ENCODE data around the gene GSDMA. TPM values are rescaled to one million over a fixed set of nuclear protein-coding genes. Genes with fewer than 3 reads are reported as not detected.

Gene GSDMA
- total and polyA plus RNA-seq, 12 donors: 0.06 to 1.3 (median 0.42) TPM; not detected in 6

DNA sequence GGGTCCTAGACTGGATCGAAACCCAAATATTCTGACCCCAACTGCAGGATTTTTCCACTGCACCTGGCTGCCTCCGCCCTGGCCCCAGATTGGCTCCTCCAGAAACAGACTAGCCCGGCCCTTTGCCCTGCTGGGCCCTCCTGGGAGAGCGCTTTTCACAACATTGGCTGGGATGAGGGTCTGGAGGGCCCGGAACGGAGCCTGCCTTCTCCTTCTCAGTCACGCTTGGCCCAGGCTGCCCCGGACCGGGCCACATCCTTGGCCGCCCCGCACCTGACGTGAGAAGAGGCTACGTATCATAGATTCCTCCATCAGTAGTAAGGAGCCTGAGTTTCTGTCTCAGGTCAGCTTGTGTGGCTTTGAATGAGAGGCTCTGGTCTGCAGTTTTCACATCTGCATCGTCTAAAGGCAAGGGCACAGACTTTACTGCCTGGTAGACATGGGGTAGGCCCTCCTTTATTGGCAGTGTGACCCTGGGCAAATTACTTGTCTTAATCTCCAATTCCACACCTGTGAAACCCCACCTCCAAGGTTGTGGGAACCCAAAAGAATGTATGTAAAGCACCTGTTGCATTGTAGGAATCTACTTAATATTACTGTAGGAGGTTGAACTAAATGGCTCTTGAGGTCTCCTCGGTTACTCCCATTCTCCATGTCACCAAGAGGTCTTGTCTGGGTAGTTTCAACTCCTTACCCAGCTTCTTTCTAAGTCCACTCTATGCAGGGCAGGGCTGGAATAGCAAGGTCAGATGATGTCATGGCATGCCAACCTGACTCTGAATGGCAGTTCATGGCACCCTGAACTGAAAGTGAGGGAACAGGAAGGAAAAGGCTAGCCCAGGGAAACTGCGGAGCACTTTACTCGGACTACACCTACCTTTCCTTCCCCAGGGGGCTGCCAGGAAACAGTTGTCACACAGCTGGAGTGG lies 34.6 kb upstream of the GSDMA start:
- H3K27me3 ChIP-seq: no peaks in the 10 kb centered on the region
- TF ChIP-seq, protein P1, sequence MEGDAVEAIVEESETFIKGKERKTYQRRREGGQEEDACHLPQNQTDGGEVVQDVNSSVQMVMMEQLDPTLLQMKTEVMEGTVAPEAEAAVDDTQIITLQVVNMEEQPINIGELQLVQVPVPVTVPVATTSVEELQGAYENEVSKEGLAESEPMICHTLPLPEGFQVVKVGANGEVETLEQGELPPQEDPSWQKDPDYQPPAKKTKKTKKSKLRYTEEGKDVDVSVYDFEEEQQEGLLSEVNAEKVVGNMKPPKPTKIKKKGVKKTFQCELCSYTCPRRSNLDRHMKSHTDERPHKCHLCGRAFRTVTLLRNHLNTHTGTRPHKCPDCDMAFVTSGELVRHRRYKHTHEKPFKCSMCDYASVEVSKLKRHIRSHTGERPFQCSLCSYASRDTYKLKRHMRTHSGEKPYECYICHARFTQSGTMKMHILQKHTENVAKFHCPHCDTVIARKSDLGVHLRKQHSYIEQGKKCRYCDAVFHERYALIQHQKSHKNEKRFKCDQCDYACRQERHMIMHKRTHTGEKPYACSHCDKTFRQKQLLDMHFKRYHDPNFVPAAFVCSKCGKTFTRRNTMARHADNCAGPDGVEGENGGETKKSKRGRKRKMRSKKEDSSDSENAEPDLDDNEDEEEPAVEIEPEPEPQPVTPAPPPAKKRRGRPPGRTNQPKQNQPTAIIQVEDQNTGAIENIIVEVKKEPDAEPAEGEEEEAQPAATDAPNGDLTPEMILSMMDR (IDR thresholded peaks at IDR 0.05): no peak
- H3K9me3 ChIP-seq: no peaks in the 10 kb centered on the region
- WGBS, 2 donors: 17 to 19% methylated on average over 17 of the region's 17 CpGs
- peaks cover 6 to 63% (median 54%) of the 10 kb centered on the region in 9 donors for H3K4me1 ChIP-seq
- peak overlapping the region; percentile 85 to 98 (median 92) for H3K27ac ChIP-seq
- H3K36me3 ChIP-seq: peaks cover 0 to 11% (median 9%) of the 10 kb centered on the region in 9 donors
- DNase-seq (peak; percentile 56 to 62), ATAC-seq (peak; percentile 27 to 74 (median 53))
- peak overlapping the region; percentile 50 to 85 (median 72) for H3K4me3 ChIP-seq
- intact Hi-C loops (cut with DNase I): loop anchor here in 5 of 10 donors (2.0 kb wide), 2 partner anchors 25 to 53 kb away; partner anchors contain the start of gene PSMD3 (in 2 of the 5)

DNA sequence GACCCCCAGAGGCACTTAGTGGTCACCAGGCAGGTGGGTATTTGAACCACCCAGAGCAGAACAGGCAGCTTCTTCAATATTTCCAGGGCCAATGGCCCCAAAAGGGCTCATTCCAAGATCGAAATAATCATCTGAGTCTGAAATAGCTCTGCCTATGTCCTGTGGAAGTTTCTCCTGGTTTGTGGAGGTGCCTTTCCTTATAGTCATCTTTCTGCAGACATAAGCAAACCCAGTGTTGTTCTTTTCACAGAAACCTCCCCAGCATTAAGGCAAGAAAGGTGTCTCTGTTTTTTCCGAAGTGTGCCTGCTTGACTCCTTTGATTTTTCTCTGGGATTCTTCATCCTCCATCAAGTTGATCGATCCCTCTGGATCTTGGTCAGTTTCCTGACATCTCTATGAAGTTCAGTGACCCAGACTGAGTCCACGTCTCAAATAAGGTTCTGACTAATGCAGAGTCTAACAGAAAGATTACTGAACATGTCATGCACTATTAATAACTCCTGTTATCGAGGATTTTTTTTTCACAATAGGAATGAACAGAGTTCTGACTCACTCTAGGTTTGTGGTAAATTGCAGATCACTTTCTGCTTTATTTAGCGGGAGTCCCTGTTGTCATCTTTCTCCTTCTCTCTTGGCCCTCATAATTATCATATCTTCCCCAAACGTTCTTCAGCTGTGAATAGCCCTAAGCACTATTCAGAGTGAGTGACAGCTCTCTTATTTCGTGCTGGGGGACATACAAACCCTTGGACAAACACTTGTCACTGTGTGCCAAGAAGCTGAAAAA lies 33.8 kb upstream of the GSDMA start:
- H3K4me3 ChIP-seq: peak overlapping the region; percentile 50 to 85 (median 72)
- 20 to 26% methylated on average over 8 of the region's 8 CpGs for WGBS, 2 donors
- intact Hi-C loops (cut with DNase I): loop anchor here in 2 of 10 donors (1.0 to 2.0 kb wide), 2 partner anchors 24 to 51 kb away; partner anchors contain the start of gene PSMD3 (in 1 of the 2)
- H3K9me3 ChIP-seq: no peaks in the 10 kb centered on the region
- ATAC-seq (peak; percentile 4 to 63 (median 57)), DNase-seq (no peak)
- H3K4me1 ChIP-seq: peaks cover 6 to 65% (median 55%) of the 10 kb centered on the region in 9 donors
- peaks cover 0 to 2% (median under 1%) of the 10 kb centered on the region in 9 donors for H3K36me3 ChIP-seq
- peak overlapping the region; percentile 85 to 98 (median 92) for H3K27ac ChIP-seq
- TF ChIP-seq, protein P1 (IDR thresholded peaks at IDR 0.05): no peak
- H3K27me3 ChIP-seq: no peaks in the 10 kb centered on the region

DNA sequence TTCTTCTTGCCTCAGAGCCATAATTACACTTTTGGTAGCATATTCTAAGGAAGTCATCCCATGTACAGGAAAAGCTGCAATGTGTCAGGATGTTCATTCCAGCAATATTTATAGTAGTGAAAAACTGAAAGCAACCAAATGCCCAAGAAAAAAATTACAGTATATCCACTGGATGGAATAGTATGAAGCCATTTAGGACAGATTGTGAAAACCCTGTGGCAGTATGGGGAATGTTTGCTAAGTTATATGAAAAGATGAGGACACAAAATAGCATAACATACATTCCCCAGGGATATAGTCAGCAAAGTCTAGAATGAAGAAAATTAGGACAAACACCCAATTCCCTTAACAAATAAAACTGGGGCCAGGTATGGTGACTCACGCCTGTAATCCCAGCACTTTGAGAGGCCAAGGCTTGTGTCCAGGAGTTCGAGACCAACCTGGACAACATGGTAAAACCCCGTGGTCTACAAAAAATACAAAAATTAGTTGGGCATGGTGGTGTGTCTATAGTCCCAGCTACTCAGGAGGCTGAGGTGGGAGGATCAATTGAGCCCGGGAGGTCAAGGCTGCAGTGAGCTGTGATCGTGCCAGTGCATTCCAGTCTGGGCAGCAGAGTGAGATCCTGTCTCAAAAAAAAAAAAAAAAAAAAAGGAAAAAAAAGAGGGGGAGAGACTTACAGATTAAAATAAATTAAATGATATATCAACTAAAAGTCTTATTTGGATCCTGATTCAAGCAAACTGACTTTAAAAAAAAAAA lies 33.0 kb upstream of the GSDMA start:
- TF ChIP-seq, protein P1 (IDR thresholded peaks at IDR 0.05): no peak
- H3K36me3 ChIP-seq: no peaks in the 10 kb centered on the region
- intact Hi-C loops (cut with DNase I): loop anchor here in 2 of 10 donors (1.0 to 2.0 kb wide), 2 partner anchors 23 to 50 kb away; partner anchors contain the start of gene PSMD3 (in 1 of the 2)
- peak overlapping the region; percentile 85 to 98 (median 92) for H3K27ac ChIP-seq
- H3K4me3 ChIP-seq: peak overlapping the region in 1 of 10 donors; percentile 72
- H3K27me3 ChIP-seq: no peaks in the 10 kb centered on the region
- WGBS, 2 donors: 83 to 88% methylated on average over 5 of the region's 5 CpGs
- ATAC-seq: no peak
- DNase-seq: no peak
- H3K4me1 ChIP-seq: peaks cover 5 to 65% (median 47%) of the 10 kb centered on the region in 9 donors
- H3K9me3 ChIP-seq: no peaks in the 10 kb centered on the region

All from heart right ventricle (tissue), 16 donors.